Effector CD8-positive, alpha-beta T cell (primary cell): ENCODE results near the gene TRMT2B.
"Not testable (repeated sequence)": the region's sequence is repeated elsewhere in the genome, so short reads cannot be mapped to it uniquely, and the experiment has no call there.

Experiments used
- DNase-seq: peaks from one replicate; lab custom pipeline; 2025; lab: John Stamatoyannopoulos, UW
- total RNA-seq, 4 experiments: gene quantifications; one replicate each; lab custom pipeline; 2026; lab: John Stamatoyannopoulos, UW

The TRMT2B gene
- 48.7 to 83.2 (median 73.0) reads per million in 4 experiments for total RNA-seq

GRCh38 chrX:101051549-101052302 is at the start of gene TRMT2B:
TSS of gene TRMT2B (minus strand) at chrX:101052111. CDS start at chrX:101042289, 9,822 bp downstream.
- peak; percentile 65 for DNase-seq

- DNase-seq = peak; percentile 90
Measured at GRCh38 chrX:101097546-101098453, 45.9 kb upstream of the TRMT2B start, which contains the start of gene CENPI. TSS of gene CENPI (plus strand) at chrX:101098204. CDS start at chrX:101101071, 2,867 bp downstream.

- no peak for DNase-seq
Measured at GRCh38 chrX:101091817-101092216, 39.9 kb upstream of the TRMT2B start.

GRCh38 chrX:101081231-101081630 is 29.3 kb upstream of the TRMT2B start:
- no peak for DNase-seq

GRCh38 chrX:101080326-101081124 is 28.6 kb upstream of the TRMT2B start:
- DNase-seq = no peak

GRCh38 chrX:101079736-101080270 is 27.9 kb upstream of the TRMT2B start:
- no peak for DNase-seq

GRCh38 chrX:101078716-101079598 is 27.0 kb upstream of the TRMT2B start, which contains the start of gene TMEM35A:
TSS of gene TMEM35A (plus strand) at chrX:101078879. CDS start at chrX:101079003, 124 bp downstream.
- no peak for DNase-seq

- no peak for DNase-seq
Measured at GRCh38 chrX:101071582-101071981, 19.7 kb upstream of the TRMT2B start.

GRCh38 chrX:101062176-101062575 is 10.3 kb upstream of the TRMT2B start:
- no peak for DNase-seq

- DNase-seq = no peak
Measured at GRCh38 chrX:101057093-101057714, 5.3 kb upstream of the TRMT2B start.

GRCh38 chrX:101056551-101056950 is 4.6 kb upstream of the TRMT2B start:
- DNase-seq = not testable (repeated sequence)

GRCh38 chrX:101051153-101051548 is 760 bp downstream of the TRMT2B start:
- DNase-seq = no peak

GRCh38 chrX:101040197-101040596 is 11.7 kb downstream of the TRMT2B start:
- no peak for DNase-seq

GRCh38 chrX:101037231-101037630 is 14.7 kb downstream of the TRMT2B start:
- no peak for DNase-seq

GRCh38 chrX:101029665-101030064 is 22.2 kb downstream of the TRMT2B start:
- DNase-seq = no peak

GRCh38 chrX:101028562-101028961 is 23.3 kb downstream of the TRMT2B start:
- DNase-seq = no peak

- no peak for DNase-seq
Measured at GRCh38 chrX:101025126-101025525, 26.8 kb downstream of the TRMT2B start.

GRCh38 chrX:101022020-101022419 is 29.9 kb downstream of the TRMT2B start:
- no peak for DNase-seq

- DNase-seq = not testable (repeated sequence)
Measured at GRCh38 chrX:101012031-101012430, 39.9 kb downstream of the TRMT2B start.

- no peak for DNase-seq
Measured at GRCh38 chrX:101009090-101009489, 42.8 kb downstream of the TRMT2B start.
